ENCODE results near the gene INPP5J. TPM values are rescaled to one million over a fixed set of nuclear protein-coding genes. Genes with fewer than 3 reads are reported as not detected.
"Not testable (repeated sequence)": the region's sequence is repeated elsewhere in the genome, so short reads cannot be mapped to it uniquely, and the experiment has no call there.

Gene INPP5J
- total RNA-seq, 4 donors from 2014 or later: 0.22 to 2.4 (median 0.84) TPM

DNA sequence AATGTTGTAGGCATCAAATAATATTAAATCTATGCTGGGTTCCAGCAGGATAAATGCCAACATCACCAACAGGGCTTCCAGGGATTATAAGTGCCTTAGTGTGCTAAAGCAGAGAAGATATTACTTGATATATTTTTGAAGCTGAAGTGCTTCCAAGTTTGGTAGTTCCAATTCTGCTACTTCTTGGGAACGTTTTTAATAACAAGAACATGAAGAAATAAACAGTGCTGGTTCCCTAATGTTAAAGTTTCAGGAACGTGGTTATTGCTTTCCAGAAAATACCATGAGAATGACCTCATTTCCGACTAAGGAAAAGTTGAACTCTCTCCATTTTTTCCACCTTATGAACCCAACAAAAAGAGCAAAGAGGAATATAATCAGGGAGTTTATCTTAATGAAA, 32.7 kb downstream of the INPP5J start:
- Histone ChIP-seq H3K27ac (peak overlapping the region in 3 of 4 donors; percentile 77 to 90 (median 81)), H3K4me1 (peaks cover 6 to 27% (median 6%) of the 10 kb centered on the region in 3 donors), H3K36me3 (no peaks in the 10 kb centered on the region), H3K9me3 (no peaks in the 10 kb centered on the region), H3K27me3 (no peaks in the 10 kb centered on the region), H3K4me3 (no peak overlapping the region)
- no peak for DNase-seq
- intact Hi-C loops (cut with DNase I): no loop called here
- TF ChIP-seq CTCF (IDR thresholded peaks at IDR 0.05) (no peak), POLR2A (IDR thresholded peaks at IDR 0.05) (no peak)
- 14 to 25% methylated on average over 3 of the region's 3 CpGs for WGBS, 2 donors

DNA sequence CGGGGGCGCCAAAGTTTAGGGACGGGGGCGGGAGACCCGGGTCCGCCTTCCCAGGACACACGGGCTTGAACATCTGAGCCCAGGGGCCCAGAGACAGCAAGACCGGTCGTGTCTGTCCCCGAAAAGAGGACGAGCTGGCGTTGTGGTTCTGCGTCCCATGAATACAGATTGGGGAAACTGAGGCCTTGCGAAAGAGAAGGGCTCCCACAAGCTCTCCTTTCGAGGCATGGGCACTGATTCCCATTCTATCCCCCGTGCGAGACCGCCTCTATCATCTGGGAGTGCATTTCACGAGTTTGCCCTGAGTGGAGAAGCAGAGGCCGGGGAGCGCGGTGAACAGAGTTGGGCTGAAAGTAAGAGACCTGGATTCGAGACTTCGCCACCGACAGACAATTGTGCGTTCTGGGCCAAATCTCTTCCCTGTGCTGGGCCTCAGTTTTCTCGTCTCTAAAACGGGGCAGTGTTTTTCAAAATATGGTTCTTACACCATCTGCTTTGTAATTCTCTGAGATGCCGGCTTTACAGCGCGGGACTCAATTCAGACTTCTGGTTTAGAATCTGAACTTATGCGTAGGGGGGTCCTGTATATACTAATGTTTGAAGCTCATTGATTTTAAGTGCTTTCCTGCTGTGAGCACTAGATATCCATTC, 37.7 kb downstream of the INPP5J start:
- H3K27ac ChIP-seq: peak overlapping the region; percentile 85 to 95 (median 92)
- H3K4me1 ChIP-seq: peaks cover 17 to 52% (median 24%) of the 10 kb centered on the region in 3 donors
- intact Hi-C loops (cut with DNase I): no loop called here
- 5 to 6% methylated on average over 15 to 30 of the region's 32 CpGs for WGBS, 2 donors
- no peaks in the 10 kb centered on the region for H3K27me3 ChIP-seq
- no peaks in the 10 kb centered on the region for H3K9me3 ChIP-seq
- DNase-seq: no peak
- H3K36me3 ChIP-seq: peaks cover 0 to 24% (median 0%) of the 10 kb centered on the region in 3 donors
- peak overlapping the region; percentile 71 to 90 (median 78) for H3K4me3 ChIP-seq
- TF ChIP-seq CTCF (IDR thresholded peaks at IDR 0.05): no peak
- TF ChIP-seq POLR2A (IDR thresholded peaks at IDR 0.05): no peak

- H3K4me3 ChIP-seq: peak overlapping the region in 3 of 4 donors; percentile 78 to 90 (median 79)
Measured at GRCh38 chr22:31161386-31161785, 38.6 kb downstream of the INPP5J start.

GRCh38 chr22:31162015-31162765, 39.4 kb downstream of the INPP5J start:
- Histone ChIP-seq H3K4me1 (peaks cover 17 to 46% (median 18%) of the 10 kb centered on the region in 3 donors), H3K27me3 (no peaks in the 10 kb centered on the region), H3K36me3 (peaks cover 0 to 41% (median 0%) of the 10 kb centered on the region in 3 donors), H3K27ac (peak overlapping the region in 2 of 4 donors; percentile 92 to 93), H3K9me3 (no peaks in the 10 kb centered on the region), H3K4me3 (peak overlapping the region in 1 of 4 donors; percentile 90)
- DNase-seq: no peak
- TF ChIP-seq POLR2A (IDR thresholded peaks at IDR 0.05) (no peak), CTCF (IDR thresholded peaks at IDR 0.05) (peak in 3 of 6 experiments; percentile 24 to 36 (median 34))
- intact Hi-C loops (cut with DNase I): no loop called here
- 40 to 50% methylated on average over 5 of the region's 5 CpGs for WGBS, 2 donors

More at GRCh38 chr22:31161386-31161785, 38.6 kb downstream of the INPP5J start:
- Histone ChIP-seq H3K27me3 (no peaks in the 10 kb centered on the region), H3K4me1 (peaks cover 17 to 46% (median 18%) of the 10 kb centered on the region in 3 donors), H3K27ac (peak overlapping the region; percentile 85 to 95 (median 92)), H3K36me3 (peaks cover 0 to 33% (median 0%) of the 10 kb centered on the region in 3 donors), H3K9me3 (no peaks in the 10 kb centered on the region)
- TF ChIP-seq POLR2A (IDR thresholded peaks at IDR 0.05) (no peak), CTCF (IDR thresholded peaks at IDR 0.05) (no peak)
- intact Hi-C loops (cut with DNase I): no loop called here
- DNase-seq: no peak

DNA sequence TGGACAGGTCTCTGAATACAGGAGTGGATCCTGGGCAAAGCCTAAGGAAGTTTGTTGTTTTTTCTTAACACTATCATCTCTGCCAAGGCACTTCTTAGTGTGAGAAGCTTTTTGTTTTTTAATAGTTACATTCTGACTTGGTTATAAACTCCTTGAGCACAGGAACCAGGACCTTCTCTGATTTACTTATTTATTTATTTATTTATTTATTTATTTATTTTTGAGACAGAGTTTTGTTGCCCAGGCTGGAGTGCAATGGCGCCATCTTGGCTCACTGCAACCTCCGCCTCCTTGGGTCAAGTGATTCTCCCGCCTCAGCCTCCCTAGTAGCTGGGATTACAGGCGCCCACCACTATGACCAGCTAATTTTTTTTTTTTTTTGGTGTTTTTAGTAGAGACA, 48.2 kb downstream of the INPP5J start:
- no peaks in the 10 kb centered on the region for H3K9me3 ChIP-seq
- H3K27me3 ChIP-seq: no peaks in the 10 kb centered on the region
- no peak for DNase-seq
- H3K4me3 ChIP-seq: no peak overlapping the region
- H3K4me1 ChIP-seq: peaks cover 6 to 66% (median 36%) of the 10 kb centered on the region in 3 donors
- peaks cover 0 to 25% (median 0%) of the 10 kb centered on the region in 3 donors for H3K36me3 ChIP-seq
- TF ChIP-seq POLR2A (IDR thresholded peaks at IDR 0.05) (no peak), CTCF (IDR thresholded peaks at IDR 0.05) (no peak)
- intact Hi-C loops (cut with DNase I): no loop called here
- no peak overlapping the region for H3K27ac ChIP-seq
- 89 to 98% methylated on average over 4 of the region's 4 CpGs for WGBS, 2 donors

GRCh38 chr22:31171734-31172133, 49.0 kb downstream of the INPP5J start:
- DNase-seq; H3K9me3 ChIP-seq; H3K4me3 ChIP-seq; H3K27me3 ChIP-seq; intact Hi-C loops (cut with DNase I); H3K27ac ChIP-seq: not testable (repeated sequence)
- peaks cover 8 to 71% (median 36%) of the 10 kb centered on the region in 3 donors for H3K4me1 ChIP-seq
- 74 to 91% methylated on average over 8 to 9 of the region's 9 CpGs for WGBS, 2 donors
- peaks cover 0 to 24% (median 0%) of the 10 kb centered on the region in 3 donors for H3K36me3 ChIP-seq

Data from esophagus squamous epithelium (tissue), 5 donors.